ENCODE measurements around the gene ASTL. TPM values are rescaled to one million over a fixed set of nuclear protein-coding genes. Genes with fewer than 3 reads are reported as not detected.

Gene ASTL
- total and polyA plus RNA-seq, 9 of the 15 experiments (the other 6 are each of a cell fraction or from before 2014, with no cell fraction given): not detected

GRCh38 chr2:96099861-96100798, 38.2 kb downstream of the ASTL start:
- Histone ChIP-seq H3K4me1 (replicated peaks in 1 of 2; ENCODE audit: control insufficient read depth in 2 of 2, insufficient read depth in 2 of 2, low read length in 2 of 2) (peaks cover 4 to 10% of the 10 kb centered on the region in 2 experiments; a peak in 3 of 5 replicates), H3K9ac (ENCODE audit: insufficient read depth in 1 of 2, low read depth in 2 of 2, low read length in 2 of 2) (no peak overlapping the region), H3K27me3 (ENCODE audit: control insufficient read depth in 2 of 2, insufficient read depth in 2 of 2, low read length in 2 of 2) (peaks cover 0 to 26% of the 10 kb centered on the region in 2 experiments; a peak in 3 of 5 replicates), H4K20me1 (replicated peaks; ENCODE audit: control insufficient read depth, insufficient read depth, low read length) (peaks cover 3% of the 10 kb centered on the region; the same call in 1 of the 2 replicates), H2AFZ (ENCODE audit: low read depth, low read length) (no peak overlapping the region), H3K79me2 (ENCODE audit: control insufficient read depth, insufficient read depth, low read length) (no peaks in the 10 kb centered on the region), H3K36me3 (ENCODE audit: control insufficient read depth, insufficient read depth, low read length) (no peaks in the 10 kb centered on the region), H3K9me1 (ENCODE audit: control insufficient read depth, insufficient read depth, low read length) (no peaks in the 10 kb centered on the region), H3K27ac (ENCODE audit: extremely low read depth, low read depth, low read length) (no peak overlapping the region), H3K9me3 (replicated peaks; ENCODE audit: control insufficient read depth, insufficient read depth, low read depth, low read length) (no peaks in the 10 kb centered on the region), H3K4me2 (ENCODE audit: insufficient read depth, low read length) (no peak overlapping the region), H3K4me3 (no peak overlapping the region)
- POLR2A ChIA-PET: interaction anchor here (0.5 to 1.6 kb wide), 2 partner anchors 9 to 42 kb away, joined by 3 to 6 read pairs; no protein-coding TSS in a partner anchor
- FAIRE-seq: no peak
- WGBS (ENCODE audit: insufficient coverage, low coverage, missing lambda C conversion rate): 7% methylated on average over 5 of the region's 12 CpGs
- no peak for DNase-seq (ENCODE audit: extremely low read depth in 1 of 4, low spot score in 3 of 4)
- CTCF ChIA-PET (ENCODE audit: low intra/inter-chr PET ratio): no interaction called here
- intact Hi-C loops (cut with micrococcal nuclease) (no loop called here), in situ Hi-C loops (cut with MboI) (loop anchor here (25.0 kb wide), 1 partner anchor 313 kb away; no protein-coding TSS in a partner anchor)
- TF ChIP-seq ZFP36 (IDR thresholded peaks at IDR 0.05; ENCODE audit: low read depth, low read length, partially characterized antibody) (peak; percentile 77), BCOR (IDR thresholded peaks at IDR 0.05) (peak; percentile 31; the same call in 1 of the 2 replicates), ZSCAN32 (CRISPR knock-in tag; IDR thresholded peaks at IDR 0.05) (no peak), HNRNPK (IDR thresholded peaks at IDR 0.05; ENCODE audit: low read depth, low read length, poor library complexity, severe bottlenecking) (peak; percentile 64), RBM25 (IDR thresholded peaks at IDR 0.05; ENCODE audit: low read depth, low read length, severe bottlenecking) (peak; percentile 88), HMGXB4 (CRISPR knock-in tag; IDR thresholded peaks at IDR 0.05) (no peak), SPI1 (IDR thresholded peaks at IDR 0.05; ENCODE audit: borderline replicate concordance, low read depth, low read length) (peak; percentile 31; the same call in 1 of the 2 replicates)
- BruUV-seq (replicated peaks): no TSS peak
- ATAC-seq: no peak; the same call in 1 of the 3 replicates
